NCI-H2171 (cell line): ENCODE measurements around the gene DERL3.

ENCODE experiments used
- DNase-seq: peaks from one replicate; lab custom pipeline; 2025; lab: John Stamatoyannopoulos, UW

Gene DERL3

GRCh38 chr22:23801886-23802377, 36.9 kb downstream of the DERL3 start:
- DNase-seq: no peak

- DNase-seq: no peak
Observed at GRCh38 chr22:23801238-23801821, 37.5 kb downstream of the DERL3 start.

GRCh38 chr22:23800297-23801237, 38.2 kb downstream of the DERL3 start:
- DNase-seq: no peak

GRCh38 chr22:23796461-23796860, 42.3 kb downstream of the DERL3 start:
- no peak for DNase-seq

- no peak for DNase-seq
Observed at GRCh38 chr22:23793326-23793725, 45.5 kb downstream of the DERL3 start.

GRCh38 chr22:23791738-23792645, 46.8 kb downstream of the DERL3 start:
- no peak for DNase-seq

GRCh38 chr22:23790819-23791737, 47.7 kb downstream of the DERL3 start:
- no peak for DNase-seq

- no peak for DNase-seq
Observed at GRCh38 chr22:23789638-23790037, 49.2 kb downstream of the DERL3 start.

GRCh38 chr22:23789121-23789520, 49.7 kb downstream of the DERL3 start:
- no peak for DNase-seq

GRCh38 chr22:23787910-23788309, 50.9 kb downstream of the DERL3 start:
- DNase-seq: no peak

- no peak for DNase-seq
Observed at GRCh38 chr22:23787600-23787896, 51.3 kb downstream of the DERL3 start.

- peak; percentile 84 for DNase-seq
Observed at GRCh38 chr22:23786752-23787599, 51.8 kb downstream of the DERL3 start, which contains the start of gene SMARCB1. SMARCB1 (plus strand) TSS chr22:23786966; CDS start chr22:23787170, 204 bp downstream.

- no peak for DNase-seq
Observed at GRCh38 chr22:23786261-23786710, 52.5 kb downstream of the DERL3 start.
